ENCODE data around the gene SLC22A1.
A peak's percentile ranks its signal among the peaks of the same experiment; 100 is the strongest.
"Not testable (repeated sequence)": the region's sequence is repeated elsewhere in the genome, so short reads cannot be mapped to it uniquely, and the experiment has no call there.

Gene SLC22A1

GRCh38 chr6:160121558-160121957, at the start of gene SLC22A1:
TSS of gene SLC22A1 (plus strand) at chr6:160121815. CDS start at chr6:160121936, 121 bp downstream.
- no peak for DNase-seq

- DNase-seq, result no peak
Measured at GRCh38 chr6:160073272-160073671, 48.3 kb upstream of the SLC22A1 start.

DNA sequence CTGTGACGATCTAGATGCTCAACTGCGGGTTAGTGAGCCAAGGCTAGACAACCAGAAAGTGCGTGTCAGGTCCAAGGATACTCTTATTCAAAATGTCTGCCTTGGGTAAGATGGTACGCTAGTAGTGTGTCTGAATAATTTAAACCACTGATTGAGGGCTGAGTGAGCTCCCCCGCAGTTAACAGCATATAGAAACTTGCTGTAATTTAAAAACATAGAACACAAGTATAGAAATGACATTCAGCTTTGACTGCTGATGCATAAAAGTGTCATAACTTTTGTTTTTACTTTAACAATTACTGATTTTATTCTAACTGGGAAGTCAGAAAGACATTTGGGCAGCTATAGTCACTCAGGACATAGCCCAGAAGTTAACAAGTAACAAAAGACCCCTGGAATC, 45.6 kb upstream of the SLC22A1 start:
- DNase-seq, result no peak

DNA sequence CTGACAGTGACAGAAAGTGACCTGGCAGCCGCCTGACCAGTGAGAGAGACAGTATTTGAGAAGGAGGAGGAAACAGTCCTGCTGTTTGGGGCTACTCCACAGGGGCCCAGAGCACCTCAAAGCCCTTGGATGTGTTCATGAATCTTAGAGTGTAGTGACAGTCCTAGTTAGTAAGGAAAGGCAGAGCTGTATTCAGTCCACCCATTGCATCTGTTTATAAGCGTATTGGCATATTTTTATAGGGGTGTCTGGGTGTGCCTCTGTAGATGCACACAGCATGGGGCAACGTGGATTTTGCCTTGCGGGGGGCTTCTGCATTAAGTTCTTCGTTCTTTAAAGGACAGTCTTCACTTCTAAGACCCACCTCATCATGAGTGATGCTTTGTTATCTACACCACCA, 44.6 kb upstream of the SLC22A1 start:
- no peak for DNase-seq

- DNase-seq, result no peak
Measured at GRCh38 chr6:160077526-160077925, 44.1 kb upstream of the SLC22A1 start.

GRCh38 chr6:160078883-160079685, 42.5 kb upstream of the SLC22A1 start:
- DNase-seq, result no peak

GRCh38 chr6:160079686-160080043, 42.0 kb upstream of the SLC22A1 start:
- DNase-seq, result no peak

- DNase-seq, result no peak
Measured at GRCh38 chr6:160080097-160080496, 41.5 kb upstream of the SLC22A1 start.

DNA sequence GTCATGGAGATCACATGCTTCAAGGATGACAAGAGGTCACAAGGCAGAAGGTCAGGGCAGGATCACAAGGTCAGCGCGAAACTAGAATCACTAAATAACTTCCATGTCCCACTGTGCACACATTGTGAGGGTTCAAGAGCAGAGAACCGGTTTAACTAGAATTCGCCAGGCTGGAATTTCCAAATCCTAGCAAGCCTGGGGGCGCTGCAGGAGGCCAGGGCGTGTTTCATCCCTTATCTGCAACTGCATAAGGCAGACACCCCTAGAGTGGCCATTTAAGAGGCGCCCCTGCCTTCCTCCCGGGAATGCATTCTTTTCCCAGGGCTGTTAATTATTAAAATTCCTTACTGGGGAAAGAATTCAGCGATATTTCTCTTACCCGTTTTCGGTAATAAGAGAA, 40.2 kb upstream of the SLC22A1 start:
- DNase-seq, result no peak

- DNase-seq, result no peak
Measured at GRCh38 chr6:160082627-160083026, 39.0 kb upstream of the SLC22A1 start.

- no peak for DNase-seq
Measured at GRCh38 chr6:160084198-160084776, 37.3 kb upstream of the SLC22A1 start.

- no peak for DNase-seq
Measured at GRCh38 chr6:160085226-160085625, 36.4 kb upstream of the SLC22A1 start.

GRCh38 chr6:160085713-160086505, 35.7 kb upstream of the SLC22A1 start:
- DNase-seq, result no peak

DNA sequence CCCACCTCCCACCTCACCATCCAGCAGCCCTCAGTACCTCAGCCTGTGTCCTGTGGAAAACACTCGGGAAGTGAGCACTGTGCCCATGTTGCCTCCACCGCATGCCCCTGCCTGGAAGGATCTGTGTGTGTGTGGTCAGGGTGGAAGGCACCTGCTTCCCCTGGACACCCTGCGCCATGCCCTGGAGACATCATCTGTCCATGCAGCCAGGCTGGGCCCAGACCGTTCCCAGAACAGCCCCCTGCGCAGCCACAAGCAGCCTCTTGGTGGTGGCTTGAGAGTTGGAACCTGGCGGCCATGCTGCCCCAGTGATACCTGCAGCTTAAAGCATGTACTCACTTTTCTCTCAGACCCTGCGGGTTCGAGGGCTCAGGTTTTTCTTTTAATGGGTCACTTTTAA, 34.9 kb upstream of the SLC22A1 start:
- DNase-seq, result no peak

GRCh38 chr6:160088069-160088783, 33.4 kb upstream of the SLC22A1 start:
- DNase-seq, result peak; percentile 60

GRCh38 chr6:160088784-160089533, 32.7 kb upstream of the SLC22A1 start:
- no peak for DNase-seq

- DNase-seq, result no peak
Measured at GRCh38 chr6:160089534-160089897, 32.1 kb upstream of the SLC22A1 start.

- DNase-seq, result not testable (repeated sequence)
Measured at GRCh38 chr6:160090442-160091239, 31.0 kb upstream of the SLC22A1 start.

GRCh38 chr6:160092176-160092575, 29.4 kb upstream of the SLC22A1 start:
- not testable (repeated sequence) for DNase-seq

GRCh38 chr6:160092602-160093001, 29.0 kb upstream of the SLC22A1 start:
- no peak for DNase-seq

GRCh38 chr6:160093061-160093460, 28.6 kb upstream of the SLC22A1 start:
- no peak for DNase-seq

DNA sequence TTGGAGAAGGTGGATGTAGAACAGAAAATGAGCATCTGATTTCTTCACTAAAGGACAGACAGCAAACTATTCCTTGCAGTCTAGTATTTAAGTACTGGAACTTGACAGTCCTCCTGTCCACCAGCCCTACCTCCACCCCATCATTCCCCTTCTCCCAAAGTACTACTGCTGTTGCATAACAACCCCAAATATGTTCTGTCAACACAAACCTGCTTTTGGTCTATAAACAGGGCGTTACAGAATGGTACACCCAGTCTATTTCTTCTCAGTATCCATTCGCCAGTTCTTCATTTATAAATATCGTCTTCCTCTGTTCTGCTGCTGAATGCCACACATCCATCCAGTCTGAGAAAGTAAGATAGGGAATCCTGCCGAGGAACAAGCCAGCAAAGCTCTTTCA, 27.7 kb upstream of the SLC22A1 start:
- no peak for DNase-seq
